Measurements from ENCODE around the gene CBX8.

GRCh38 chr17:79755591-79755990 is 41.3 kb downstream of the CBX8 start:
- no peak for TF ChIP-seq CTCF (IDR thresholded peaks at IDR 0.05; ENCODE audit: low read depth, low read length)
- TF ChIP-seq POLR2A (IDR thresholded peaks at IDR 0.05; ENCODE audit: extremely low read depth, insufficient read length), result no peak
- no peak for TF ChIP-seq MYC (IDR thresholded peaks at IDR 0.05; ENCODE audit: low read depth, low read length)
- no peak for TF ChIP-seq MAX (IDR thresholded peaks at IDR 0.05; ENCODE audit: low read depth, low read length)
